ENCODE data around the gene RFX2.

Gene RFX2

DNA sequence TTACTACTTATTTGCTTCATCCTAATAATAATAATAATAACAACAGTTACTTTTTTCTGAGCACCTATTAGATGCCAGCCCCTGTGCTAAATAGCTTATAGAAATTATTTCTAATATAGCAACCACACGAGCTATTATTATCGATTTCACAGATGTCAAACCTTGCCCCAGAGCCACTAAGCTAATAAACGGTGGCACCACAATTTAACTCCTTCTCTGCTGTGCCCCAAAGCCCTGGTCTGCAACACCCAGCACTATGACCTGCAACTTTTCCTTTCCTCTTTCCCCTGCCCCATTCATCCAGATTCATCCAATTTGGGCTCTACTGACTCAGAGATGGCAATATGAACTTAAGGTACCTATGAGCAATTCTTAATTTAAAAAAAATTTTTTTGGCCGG is 6.4 kb downstream of the RFX2 start:
- Histone ChIP-seq H4K20me1 (ENCODE audit: insufficient read depth, low read length, poor library complexity, severe bottlenecking) (no peaks in the 10 kb centered on the region), H3K27me3 (ENCODE audit: insufficient read depth, low read length, poor library complexity, severe bottlenecking) (no peaks in the 10 kb centered on the region), H2AFZ (ENCODE audit: low read length) (no peak overlapping the region), H3K9me2 (replicated peaks; ENCODE audit: low read depth, low read length) (no peaks in the 10 kb centered on the region), H3K4me3 (ENCODE audit: low read length, poor library complexity, severe bottlenecking) (no peak overlapping the region), H3K36me3 (ENCODE audit: insufficient read depth, low read length) (no peaks in the 10 kb centered on the region), H3K9ac (ENCODE audit: low read depth, low read length, poor library complexity, severe bottlenecking) (no peak overlapping the region), H3F3A (ENCODE audit: low read depth) (peaks cover 5% of the 10 kb centered on the region; the same call in 1 of the 2 replicates), H3K4me2 (ENCODE audit: low read depth, low read length, poor library complexity, severe bottlenecking) (no peak overlapping the region), H3K79me2 (ENCODE audit: insufficient read depth, low read length) (no peaks in the 10 kb centered on the region), H3K9me3 (ENCODE audit: insufficient read depth, low read depth, low read length) (no peaks in the 10 kb centered on the region), H3K4me1 (ENCODE audit: insufficient read depth, low read length, poor library complexity, severe bottlenecking) (peaks cover 9% of the 10 kb centered on the region)
- TF ChIP-seq, protein P1, sequence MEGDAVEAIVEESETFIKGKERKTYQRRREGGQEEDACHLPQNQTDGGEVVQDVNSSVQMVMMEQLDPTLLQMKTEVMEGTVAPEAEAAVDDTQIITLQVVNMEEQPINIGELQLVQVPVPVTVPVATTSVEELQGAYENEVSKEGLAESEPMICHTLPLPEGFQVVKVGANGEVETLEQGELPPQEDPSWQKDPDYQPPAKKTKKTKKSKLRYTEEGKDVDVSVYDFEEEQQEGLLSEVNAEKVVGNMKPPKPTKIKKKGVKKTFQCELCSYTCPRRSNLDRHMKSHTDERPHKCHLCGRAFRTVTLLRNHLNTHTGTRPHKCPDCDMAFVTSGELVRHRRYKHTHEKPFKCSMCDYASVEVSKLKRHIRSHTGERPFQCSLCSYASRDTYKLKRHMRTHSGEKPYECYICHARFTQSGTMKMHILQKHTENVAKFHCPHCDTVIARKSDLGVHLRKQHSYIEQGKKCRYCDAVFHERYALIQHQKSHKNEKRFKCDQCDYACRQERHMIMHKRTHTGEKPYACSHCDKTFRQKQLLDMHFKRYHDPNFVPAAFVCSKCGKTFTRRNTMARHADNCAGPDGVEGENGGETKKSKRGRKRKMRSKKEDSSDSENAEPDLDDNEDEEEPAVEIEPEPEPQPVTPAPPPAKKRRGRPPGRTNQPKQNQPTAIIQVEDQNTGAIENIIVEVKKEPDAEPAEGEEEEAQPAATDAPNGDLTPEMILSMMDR (conservative IDR thresholded peaks at IDR 0.05; ENCODE audit: low read length): no peak
- TF ChIP-seq EZH2phosphoT487 (IDR thresholded peaks at IDR 0.05; ENCODE audit: borderline replicate concordance): no peak

DNA sequence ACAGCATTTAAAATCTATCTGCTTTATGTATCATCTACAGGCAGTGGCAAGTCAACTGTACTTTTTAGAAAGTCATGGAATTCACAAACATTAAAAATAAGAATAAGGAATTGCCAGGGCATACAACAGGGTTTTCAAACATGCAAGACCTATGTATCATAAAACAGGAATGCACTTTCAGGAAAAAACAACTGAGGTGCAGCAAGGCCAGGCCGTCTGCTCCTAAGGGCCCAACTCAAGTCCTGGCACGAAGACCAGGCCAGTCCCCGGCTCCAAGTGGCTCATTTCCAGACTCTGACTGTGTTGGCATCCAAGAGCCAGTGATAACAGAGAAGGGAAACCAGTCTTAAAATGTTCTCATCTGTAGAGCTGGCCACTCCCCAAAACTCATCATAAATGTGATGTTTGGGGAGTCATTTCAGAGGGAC is 7.1 kb downstream of the RFX2 start:
- Histone ChIP-seq H3K4me1 (ENCODE audit: insufficient read depth, low read length, poor library complexity, severe bottlenecking) (peaks cover 3% of the 10 kb centered on the region), H3K9me3 (ENCODE audit: insufficient read depth, low read depth, low read length) (no peaks in the 10 kb centered on the region), H3K9ac (ENCODE audit: low read depth, low read length, poor library complexity, severe bottlenecking) (no peak overlapping the region), H3K4me2 (ENCODE audit: low read depth, low read length, poor library complexity, severe bottlenecking) (no peak overlapping the region), H3F3A (ENCODE audit: low read depth) (peaks cover 2% of the 10 kb centered on the region; the same call in 1 of the 2 replicates), H3K9me2 (replicated peaks; ENCODE audit: low read depth, low read length) (no peaks in the 10 kb centered on the region), H3K36me3 (ENCODE audit: insufficient read depth, low read length) (no peaks in the 10 kb centered on the region), H3K79me2 (ENCODE audit: insufficient read depth, low read length) (no peaks in the 10 kb centered on the region), H2AFZ (ENCODE audit: low read length) (no peak overlapping the region), H3K4me3 (ENCODE audit: low read length, poor library complexity, severe bottlenecking) (no peak overlapping the region), H3K27me3 (ENCODE audit: insufficient read depth, low read length, poor library complexity, severe bottlenecking) (no peaks in the 10 kb centered on the region), H4K20me1 (ENCODE audit: insufficient read depth, low read length, poor library complexity, severe bottlenecking) (no peaks in the 10 kb centered on the region)
- TF ChIP-seq EZH2phosphoT487 (IDR thresholded peaks at IDR 0.05; ENCODE audit: borderline replicate concordance): no peak
- TF ChIP-seq, protein P1 (conservative IDR thresholded peaks at IDR 0.05; ENCODE audit: low read length): no peak

DNA sequence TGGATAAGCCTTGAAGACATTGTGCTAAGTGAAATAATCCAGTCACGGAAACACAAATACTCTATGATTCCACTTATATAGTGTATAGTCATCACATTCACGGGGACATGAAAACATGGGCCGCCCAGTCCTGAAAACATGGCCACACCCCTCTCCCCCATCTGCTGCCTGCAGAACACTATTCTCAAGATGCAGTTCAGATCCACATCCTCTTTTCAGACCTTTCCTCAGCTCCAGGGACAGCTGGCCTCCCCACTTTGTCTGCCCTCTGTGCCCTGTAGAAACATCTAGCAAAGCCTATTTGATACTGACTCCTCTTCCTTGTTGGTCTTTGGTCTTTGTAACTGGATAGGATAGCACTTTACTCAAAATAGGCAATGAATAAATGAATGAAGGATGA is 8.3 kb downstream of the RFX2 start:
- Histone ChIP-seq H3K36me3 (ENCODE audit: insufficient read depth, low read length) (no peaks in the 10 kb centered on the region), H3K9ac (ENCODE audit: low read depth, low read length, poor library complexity, severe bottlenecking) (no peak overlapping the region), H3K9me2 (replicated peaks; ENCODE audit: low read depth, low read length) (no peaks in the 10 kb centered on the region), H3K9me3 (ENCODE audit: insufficient read depth, low read depth, low read length) (no peaks in the 10 kb centered on the region), H3K4me1 (ENCODE audit: insufficient read depth, low read length, poor library complexity, severe bottlenecking) (no peaks in the 10 kb centered on the region), H2AFZ (ENCODE audit: low read length) (no peak overlapping the region), H3K4me3 (ENCODE audit: low read length, poor library complexity, severe bottlenecking) (no peak overlapping the region), H4K20me1 (ENCODE audit: insufficient read depth, low read length, poor library complexity, severe bottlenecking) (no peaks in the 10 kb centered on the region), H3K4me2 (ENCODE audit: low read depth, low read length, poor library complexity, severe bottlenecking) (no peak overlapping the region), H3F3A (ENCODE audit: low read depth) (no peaks in the 10 kb centered on the region), H3K27me3 (ENCODE audit: insufficient read depth, low read length, poor library complexity, severe bottlenecking) (no peaks in the 10 kb centered on the region), H3K79me2 (ENCODE audit: insufficient read depth, low read length) (no peaks in the 10 kb centered on the region)
- no peak for TF ChIP-seq EZH2phosphoT487 (IDR thresholded peaks at IDR 0.05; ENCODE audit: borderline replicate concordance)

DNA sequence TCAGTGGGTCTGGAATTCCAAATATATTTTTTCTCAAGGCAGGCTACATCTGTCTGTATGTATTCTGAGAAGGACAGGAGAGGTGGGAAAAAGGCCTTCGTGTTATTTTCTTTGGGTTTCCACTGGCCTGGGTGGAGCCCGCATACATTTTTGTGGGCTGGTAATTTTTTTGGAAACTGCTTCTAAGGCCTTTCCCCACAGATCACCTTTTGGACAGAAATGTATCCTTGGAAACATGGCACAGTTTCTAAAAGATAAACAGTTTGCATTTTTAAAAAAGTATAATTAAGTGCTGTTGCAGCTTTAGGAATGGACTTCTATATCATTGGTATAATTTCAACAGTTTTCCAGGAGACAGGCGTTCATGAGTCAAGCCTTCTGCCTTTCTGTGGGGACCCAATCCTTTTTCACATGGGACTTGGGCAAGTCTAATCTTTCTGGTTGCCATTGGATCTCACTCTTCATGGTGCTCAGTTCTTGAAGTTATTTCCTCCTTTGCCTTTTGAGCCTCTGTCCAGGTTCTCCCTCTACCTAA is 8.9 kb downstream of the RFX2 start:
- TF ChIP-seq EZH2phosphoT487 (IDR thresholded peaks at IDR 0.05; ENCODE audit: borderline replicate concordance): no peak
- TF ChIP-seq, protein P1 (conservative IDR thresholded peaks at IDR 0.05; ENCODE audit: low read length): no peak
- no peaks in the 10 kb centered on the region for H3K27me3 ChIP-seq (ENCODE audit: insufficient read depth, low read length, poor library complexity, severe bottlenecking)
- no peak overlapping the region for H3K4me2 ChIP-seq (ENCODE audit: low read depth, low read length, poor library complexity, severe bottlenecking)

More for the DNA sequence above, 8.9 kb downstream of the RFX2 start:
- Histone ChIP-seq H3K4me1 (ENCODE audit: insufficient read depth, low read length, poor library complexity, severe bottlenecking) (no peaks in the 10 kb centered on the region), H4K20me1 (ENCODE audit: insufficient read depth, low read length, poor library complexity, severe bottlenecking) (no peaks in the 10 kb centered on the region), H3K36me3 (ENCODE audit: insufficient read depth, low read length) (no peaks in the 10 kb centered on the region), H3K9ac (ENCODE audit: low read depth, low read length, poor library complexity, severe bottlenecking) (no peak overlapping the region), H3K9me2 (replicated peaks; ENCODE audit: low read depth, low read length) (no peaks in the 10 kb centered on the region), H3K79me2 (ENCODE audit: insufficient read depth, low read length) (no peaks in the 10 kb centered on the region), H3K4me3 (ENCODE audit: low read length, poor library complexity, severe bottlenecking) (no peak overlapping the region), H3K9me3 (ENCODE audit: insufficient read depth, low read depth, low read length) (no peaks in the 10 kb centered on the region), H2AFZ (ENCODE audit: low read length) (no peak overlapping the region), H3F3A (ENCODE audit: low read depth) (no peaks in the 10 kb centered on the region)

Data from Loucy (cell line).